GM15510 (cell line): ENCODE data around the gene CAMSAP2.

Experiments used
- POLR2A ChIP-seq: IDR thresholded peaks from 3 replicates; pipeline ENCODE4 v1.6.1; 2011; ENCODE audit warnings: borderline replicate concordance; ENCODE audit not compliant: insufficient read length; ENCODE audit errors: extremely low read depth

CAMSAP2 gene

DNA sequence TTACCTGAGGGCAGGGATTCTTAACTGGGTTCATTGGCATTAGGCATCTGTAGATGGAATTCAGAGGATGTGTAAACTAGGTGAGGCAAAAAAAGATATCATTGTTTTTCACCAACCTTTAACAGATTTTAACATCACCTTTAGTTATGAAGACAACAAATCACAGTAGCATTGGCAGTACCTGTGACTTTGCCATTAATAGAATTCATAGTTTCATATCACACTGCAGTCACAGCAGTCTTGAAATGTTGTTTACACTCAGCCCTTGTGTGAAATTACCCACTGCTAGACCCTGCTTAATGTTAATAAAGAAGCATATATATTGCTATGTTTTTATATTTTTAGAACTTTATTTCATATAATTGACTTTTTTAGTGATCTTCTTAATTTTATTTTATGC lies 154.3 kb downstream of the CAMSAP2 start:
- TF ChIP-seq POLR2A, result no peak

DNA sequence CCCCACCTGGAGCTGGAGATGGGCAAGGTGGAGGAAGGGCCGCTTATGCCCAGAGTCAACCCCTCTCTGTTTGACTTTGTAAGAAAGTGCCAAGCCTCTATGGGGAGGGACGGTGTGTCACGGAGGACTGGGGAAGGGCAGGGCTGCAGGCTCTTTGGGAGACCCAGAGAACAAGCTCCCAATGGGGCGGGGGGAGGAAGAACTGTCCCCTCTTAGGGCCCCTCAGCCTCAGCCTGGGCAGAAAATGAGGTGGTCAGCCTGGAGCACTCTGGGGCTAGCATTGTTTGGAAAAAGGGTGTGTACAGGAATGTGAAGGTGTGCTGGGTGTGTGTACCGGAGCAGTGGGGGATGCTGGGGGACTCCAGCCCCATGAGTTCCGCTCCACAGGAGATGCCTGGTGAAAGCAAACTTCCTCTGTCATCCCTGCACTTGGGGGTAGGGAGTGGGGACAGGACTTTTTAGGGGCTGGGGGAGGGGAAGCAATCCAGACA lies 154.8 kb downstream of the CAMSAP2 start:
- TF ChIP-seq POLR2A, result no peak

DNA sequence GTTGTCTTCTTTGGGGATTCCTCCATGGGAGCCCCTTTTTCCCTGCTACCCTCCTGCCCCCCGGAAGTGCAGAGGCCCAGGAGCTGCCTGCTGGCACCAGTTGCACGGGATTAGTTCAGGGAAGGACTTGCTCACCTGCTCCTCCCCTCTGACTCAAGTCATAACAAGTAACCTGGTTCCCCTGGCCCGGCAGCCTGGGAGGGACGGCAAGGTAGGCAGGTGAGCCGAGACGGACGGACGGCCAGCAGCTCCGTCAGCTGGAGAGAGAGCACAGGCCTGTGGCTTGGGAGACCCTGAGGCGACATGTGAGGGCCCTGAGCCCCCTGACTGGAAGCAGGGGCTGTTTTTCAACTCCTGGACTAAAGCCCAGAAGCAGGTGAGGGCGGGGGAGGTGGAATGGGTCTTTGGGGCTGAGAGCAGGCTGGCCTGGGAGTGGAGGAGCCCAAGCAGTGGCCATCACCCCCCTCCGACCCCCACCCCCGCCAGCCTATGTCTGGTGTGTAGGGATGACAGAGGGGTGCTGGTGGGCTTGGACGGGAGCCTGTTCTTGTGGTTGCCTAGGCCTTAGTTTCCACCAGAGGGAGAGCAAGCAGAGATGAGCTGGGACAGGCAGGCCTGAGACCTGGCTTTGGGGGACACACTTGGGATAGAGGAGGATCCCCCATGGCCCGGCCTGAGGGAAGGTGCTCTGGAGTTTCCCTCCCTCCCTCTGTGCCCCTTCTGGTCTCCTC lies 156.2 kb downstream of the CAMSAP2 start, which contains the start of gene INAVA:
TSS of gene INAVA (plus strand) at position 189 of the 731 bp plus-strand sequence. CDS start 3,501 bp downstream, outside the sequence.
- TF ChIP-seq POLR2A, result no peak

DNA sequence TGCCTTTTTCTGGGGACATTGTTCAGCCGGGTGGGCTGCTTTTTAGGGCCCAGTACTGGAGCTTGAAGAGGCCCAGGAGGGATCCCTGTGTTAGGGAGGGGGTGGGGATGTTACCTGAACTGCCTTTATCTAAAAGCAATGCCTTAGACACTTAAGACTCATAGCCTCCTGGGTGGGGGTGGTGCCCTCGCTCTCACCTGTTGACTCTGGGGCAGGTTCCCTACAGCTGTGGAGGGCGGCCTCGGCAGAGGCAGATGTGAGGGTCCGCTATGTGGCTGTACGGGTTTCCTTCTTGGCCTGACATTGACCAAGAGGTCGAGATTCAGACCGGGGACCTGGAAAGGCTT lies 156.7 kb downstream of the CAMSAP2 start:
- TF ChIP-seq POLR2A, result no peak

DNA sequence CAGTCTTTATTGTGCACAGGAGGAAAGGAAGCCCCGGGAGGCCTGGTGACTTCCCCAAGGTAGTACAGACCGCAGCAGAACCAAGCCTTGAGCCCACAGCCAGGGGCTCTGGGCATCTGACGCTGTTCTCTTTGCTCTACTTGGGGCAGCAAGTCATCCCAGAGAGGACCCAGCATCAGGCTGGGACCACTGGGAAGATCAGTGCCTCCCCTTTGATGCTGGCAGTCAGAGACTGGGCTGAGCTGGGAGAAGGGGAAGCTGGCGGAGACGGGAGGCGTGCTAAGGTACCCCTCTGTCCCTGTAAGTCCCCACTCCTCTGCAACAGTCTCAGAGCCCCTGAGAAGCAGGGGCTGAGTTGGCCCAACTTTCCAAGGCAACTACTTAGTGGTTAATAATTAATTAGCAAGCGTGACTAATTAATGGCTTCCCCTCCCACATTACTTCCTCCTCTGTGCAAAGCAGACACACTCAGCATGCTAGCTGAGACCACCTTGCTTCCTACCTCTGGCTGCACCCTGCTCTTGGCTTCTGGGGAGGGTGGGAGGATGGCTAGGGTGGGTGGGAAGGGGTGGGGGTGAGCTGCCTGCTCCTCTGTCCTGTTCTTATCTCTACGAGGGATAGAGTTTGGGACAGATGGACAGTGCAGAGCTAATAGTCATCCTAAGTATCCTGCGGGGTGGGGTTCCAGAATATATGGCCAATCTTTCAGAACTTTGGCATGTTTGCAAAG lies 157.3 kb downstream of the CAMSAP2 start:
- TF ChIP-seq POLR2A, result no peak

- no peak for TF ChIP-seq POLR2A
Observed at GRCh38 chr1:200896531-200897196, 158.0 kb downstream of the CAMSAP2 start.

GRCh38 chr1:200897259-200897658 lies 158.6 kb downstream of the CAMSAP2 start:
- no peak for TF ChIP-seq POLR2A

- TF ChIP-seq POLR2A, result no peak
Observed at GRCh38 chr1:200899015-200899386, 160.3 kb downstream of the CAMSAP2 start.

DNA sequence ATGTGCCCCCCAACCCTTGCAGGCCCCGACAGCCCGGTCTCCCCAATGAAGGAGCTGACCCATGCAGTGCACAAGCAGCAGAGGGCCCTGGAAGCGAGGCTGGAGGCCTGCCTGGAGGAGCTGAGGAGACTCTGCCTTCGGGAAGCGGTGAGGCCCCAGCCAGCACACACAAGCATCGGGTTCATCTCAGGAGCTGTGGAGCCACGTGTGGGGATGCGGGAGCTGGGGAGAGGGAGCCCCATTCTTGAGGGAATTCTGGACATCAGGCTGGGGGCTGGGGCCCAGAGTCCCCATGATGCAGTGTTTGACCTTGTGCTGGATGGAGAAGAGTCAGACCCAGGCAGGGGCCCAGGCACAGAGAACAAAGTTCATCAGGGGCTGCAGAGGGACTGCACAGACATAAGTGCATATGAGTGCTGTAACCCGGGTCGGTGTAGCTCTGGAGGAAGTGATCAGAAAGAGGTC lies 160.8 kb downstream of the CAMSAP2 start:
- TF ChIP-seq POLR2A, result no peak

DNA sequence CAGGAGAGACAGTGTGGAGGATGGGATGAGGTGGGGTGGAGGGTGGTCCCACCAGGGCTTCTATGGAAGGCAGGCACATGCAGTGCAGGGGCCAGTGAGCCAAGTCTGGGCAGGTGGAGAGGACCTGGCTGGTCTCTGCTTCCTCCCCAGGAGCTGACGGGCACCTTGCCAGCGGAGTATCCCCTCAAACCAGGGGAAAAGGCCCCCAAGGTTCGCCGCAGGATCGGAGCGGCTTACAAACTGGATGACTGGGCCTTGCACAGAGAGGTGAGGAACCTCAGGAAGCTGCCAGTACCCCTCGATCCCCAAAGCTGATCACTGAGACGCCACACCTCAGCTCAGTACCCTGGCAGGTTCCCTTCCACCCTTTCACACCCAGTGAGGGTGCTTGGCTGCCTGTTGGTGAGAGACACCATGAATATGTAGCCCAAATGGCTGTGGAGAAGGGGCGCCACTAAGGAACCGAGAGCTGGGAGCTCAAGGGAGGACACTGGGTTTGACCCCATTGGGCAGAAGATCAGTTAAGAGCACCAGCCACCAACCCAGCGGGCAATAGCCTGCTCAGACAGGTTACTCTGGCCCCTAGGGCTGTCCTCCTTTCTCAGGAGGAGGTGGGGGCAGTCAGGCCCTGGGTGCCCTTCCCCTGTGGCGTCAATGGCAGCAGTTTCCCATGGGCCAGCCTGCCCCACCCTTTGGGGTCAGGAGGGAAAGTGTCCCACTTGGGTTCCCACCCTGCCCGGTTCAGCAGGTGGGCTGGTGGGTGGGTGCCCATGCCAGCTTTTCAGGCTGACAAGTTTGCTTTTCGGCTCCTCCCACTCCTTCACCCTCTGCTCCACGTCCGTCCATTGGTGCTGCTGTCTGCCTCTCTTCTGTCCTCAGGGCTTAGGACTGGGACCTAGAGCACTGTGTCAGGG lies 161.5 kb downstream of the CAMSAP2 start:
- no peak for TF ChIP-seq POLR2A

DNA sequence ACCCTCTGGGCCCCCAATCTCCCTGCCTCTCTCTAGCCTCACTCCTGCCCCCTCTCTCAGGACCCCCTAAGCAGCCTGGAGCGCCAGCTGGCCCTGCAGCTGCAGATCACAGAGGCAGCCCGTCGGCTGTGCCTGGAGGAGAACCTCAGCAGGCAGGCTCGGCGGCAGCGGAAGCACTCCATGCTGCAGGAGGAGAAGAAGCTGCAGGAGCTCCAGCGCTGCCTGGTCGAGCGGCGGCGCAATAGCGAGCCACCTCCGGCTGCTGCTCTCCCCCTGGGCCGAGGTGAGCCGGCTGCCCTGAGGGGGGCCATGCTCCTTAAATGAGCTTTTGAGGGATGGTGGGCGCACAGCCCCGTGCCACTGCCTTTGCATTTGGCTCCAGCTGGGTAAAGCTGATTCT lies 162.2 kb downstream of the CAMSAP2 start:
- TF ChIP-seq POLR2A, result no peak

DNA sequence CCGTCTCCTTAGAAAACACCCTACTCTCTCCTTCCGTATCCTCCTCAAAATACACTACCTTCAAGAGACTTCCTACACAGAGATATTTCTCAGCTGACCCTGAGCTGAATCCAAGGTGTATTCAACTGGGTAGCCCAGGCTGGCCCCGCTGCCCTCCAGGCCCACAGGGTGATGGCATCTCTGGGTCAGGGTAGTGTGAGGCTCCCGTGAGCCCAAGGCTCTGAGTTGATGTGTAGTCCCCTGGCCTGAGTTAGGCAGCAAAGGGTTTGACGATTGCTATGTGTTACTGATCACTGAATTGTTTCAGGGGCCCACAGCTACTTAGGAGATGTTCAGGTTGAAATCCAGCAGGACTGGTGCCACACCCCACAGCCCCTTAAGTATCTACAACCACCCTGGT lies 162.7 kb downstream of the CAMSAP2 start:
- TF ChIP-seq POLR2A, result no peak

DNA sequence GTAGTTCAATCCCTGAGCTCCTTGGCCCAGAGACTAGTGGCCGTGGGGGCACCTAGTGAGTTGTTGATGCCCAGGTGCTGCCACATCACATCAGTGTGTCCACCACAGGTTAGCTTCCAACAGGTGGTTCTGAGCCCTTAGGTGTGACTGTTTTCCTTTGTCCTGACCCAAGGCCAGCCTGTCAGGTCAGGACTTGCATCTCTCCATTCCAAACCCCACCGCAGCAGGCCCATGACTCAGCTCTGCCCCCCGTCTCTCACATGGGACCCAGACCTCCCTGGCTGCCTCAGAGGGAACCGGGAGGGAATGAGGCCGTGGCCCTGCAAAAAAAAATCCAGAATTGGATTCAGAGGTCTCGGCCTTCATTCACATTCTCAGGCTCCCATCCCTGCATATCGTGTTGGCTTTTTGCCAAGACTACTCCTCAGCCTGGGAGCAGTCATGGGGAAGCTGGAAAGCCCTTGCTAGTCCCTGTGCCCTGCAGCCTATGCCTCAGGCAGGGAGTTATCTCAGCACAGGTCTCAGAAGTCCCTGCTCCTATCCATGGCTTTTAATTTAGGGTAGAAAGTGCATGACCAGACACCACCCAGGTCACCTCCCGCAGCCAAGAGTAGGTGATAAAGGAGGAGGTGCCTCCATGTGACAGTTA lies 163.2 kb downstream of the CAMSAP2 start:
- no peak for TF ChIP-seq POLR2A

DNA sequence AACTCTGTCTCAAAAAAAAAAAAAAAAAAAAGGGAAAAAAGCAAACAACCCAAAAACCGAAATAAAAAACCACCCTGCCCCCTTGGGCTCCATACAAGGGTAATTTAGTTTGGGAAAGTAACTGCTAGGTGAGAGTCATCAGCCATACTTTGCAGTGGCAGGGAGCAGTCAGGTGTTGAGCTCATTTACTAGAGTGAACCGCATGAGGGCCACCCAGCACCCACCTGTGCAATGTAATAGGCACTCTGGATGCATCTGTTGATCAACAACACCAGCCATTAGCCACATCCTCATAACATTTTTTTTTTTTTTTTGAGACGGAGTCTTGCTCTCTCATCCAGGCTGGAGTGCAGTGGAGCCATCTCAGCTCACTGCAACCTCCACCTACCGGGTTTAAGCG lies 165.1 kb downstream of the CAMSAP2 start:
- no peak for TF ChIP-seq POLR2A
